Measurements from ENCODE around the gene TMEFF2. TPM values are rescaled to one million over a fixed set of nuclear protein-coding genes. Genes with fewer than 3 reads are reported as not detected.

TMEFF2 gene
- total and polyA plus RNA-seq, 2 of the 4 experiments (the other 2 are of a cell fraction), result 1.3 to 3.0 TPM

- Histone ChIP-seq H2AFZ (replicated peaks; ENCODE audit: low read length, poor library complexity) (no peak overlapping the region), H3K27ac (ENCODE audit: insufficient read depth, low read length) (no peak overlapping the region), H3K4ac (ENCODE audit: low read depth, low read length) (no peak overlapping the region), H2BK20ac (ENCODE audit: low read depth, low read length) (no peak overlapping the region), H2AK5ac (ENCODE audit: low read depth, low read length) (no peak overlapping the region), H3K56ac (ENCODE audit: extremely low read depth, insufficient read depth, low read length) (no peak overlapping the region), H4K91ac (ENCODE audit: insufficient read depth, low read depth, low read length) (no peak overlapping the region), H3K79me1 (ENCODE audit: low read depth in 1 of 2, low read length in 2 of 2) (no peaks in the 10 kb centered on the region), H4K20me1 (ENCODE audit: insufficient read depth, low read length) (no peaks in the 10 kb centered on the region), H3K4me1 (ENCODE audit: control insufficient read depth, insufficient read depth, low read length) (peaks cover 2% of the 10 kb centered on the region; the same call in 1 of the 2 replicates), H4K8ac (ENCODE audit: low read depth in 2 of 2, low read length in 2 of 2) (no peak overlapping the region), H2AK9ac (replicated peaks; ENCODE audit: low read depth, low read length, poor library complexity) (no peak overlapping the region), H3K4me3 (ENCODE audit: insufficient read depth, low read depth, low read length) (no peak overlapping the region), H3K9me1 (ENCODE audit: insufficient read depth, low read length) (no peaks in the 10 kb centered on the region), H3K36me3 (ENCODE audit: control insufficient read depth, insufficient read depth, low read length) (no peaks in the 10 kb centered on the region), H3K27me3 (ENCODE audit: control insufficient read depth, insufficient read depth, low read length) (no peaks in the 10 kb centered on the region), H2BK15ac (ENCODE audit: low read depth, low read length) (no peak overlapping the region), H2BK5ac (ENCODE audit: low read depth, low read length, poor library complexity, severe bottlenecking) (no peak overlapping the region), H3K14ac (replicated peaks; ENCODE audit: low read depth, low read length) (no peak overlapping the region), H3K23ac (ENCODE audit: low read depth, low read length) (no peak overlapping the region), H3K18ac (ENCODE audit: low read depth, low read length) (no peak overlapping the region), H2BK120ac (ENCODE audit: low read depth, low read length) (no peak overlapping the region), H3K9me3 (ENCODE audit: control insufficient read depth, insufficient read depth, low read length) (no peaks in the 10 kb centered on the region), H3K9ac (ENCODE audit: low read depth, low read length) (no peak overlapping the region), H4K5ac (ENCODE audit: low read depth, low read length) (no peak overlapping the region), H3K4me2 (ENCODE audit: low read depth, low read length) (no peak overlapping the region)
- intact Hi-C loops (cut with micrococcal nuclease) (no loop called here), in situ Hi-C loops (cut with MboI; ENCODE audit: low sequenced_read_pairs) (no loop called here), dilution Hi-C loops (cut with HindIII; ENCODE audit: low sequenced_read_pairs, unreplicated experiment) (no loop called here)
- no peak for DNase-seq
- TF ChIP-seq FOS (IDR thresholded peaks at IDR 0.05; ENCODE audit: low read depth, low read length) (no peak), CEBPB (IDR thresholded peaks at IDR 0.05; ENCODE audit: low read depth, low read length) (no peak), CHD1 (IDR thresholded peaks at IDR 0.05; ENCODE audit: low read depth, low read length) (no peak), RCOR1 (IDR thresholded peaks at IDR 0.05; ENCODE audit: insufficient replicate concordance, low read length) (no peak), SMC3 (IDR thresholded peaks at IDR 0.05; ENCODE audit: low read depth, low read length) (no peak), NFE2L2 (IDR thresholded peaks at IDR 0.05; ENCODE audit: low read depth, low read length) (no peak), POLR2A (IDR thresholded peaks at IDR 0.05; ENCODE audit: low read depth, low read length) (no peak), USF2 (IDR thresholded peaks at IDR 0.05; ENCODE audit: low read depth, low read length) (no peak), RAD21 (IDR thresholded peaks at IDR 0.05; ENCODE audit: low read length) (no peak), CTCF (conservative IDR thresholded peaks at IDR 0.05; ENCODE audit: low read depth, low read length) (no peak)
- ChIA-PET POLR2A (ENCODE audit: unreplicated experiment) (no interaction called here), CTCF (no interaction called here)
- no peak for ATAC-seq (ENCODE audit: low read depth)
- WGBS, 2 experiments (ENCODE audit: extremely low coverage in 2 of 2, insufficient read length in 1 of 2), result no CpG with 5 or more reads among the region's 2 CpGs
- BruUV-seq (replicated peaks), result no TSS peak
These were observed 67.3 kb downstream of the TMEFF2 start for GRCh38 chr2:192127434-192127833.

Data from IMR-90 (cell line).